NOMO-1 treated with DMSO at 0.1 percent for 48 hours (cell line): ENCODE data around the gene SDSL.
A peak's percentile ranks its signal among the peaks of the same experiment; 100 is the strongest.

ENCODE experiments used
- DNase-seq: peaks from one replicate; lab custom pipeline; 2025; ENCODE audit not compliant: unreplicated experiment; lab: John Stamatoyannopoulos, UW

Gene SDSL

GRCh38 chr12:113396200-113396599 lies 26.0 kb upstream of the SDSL start:
- DNase-seq, result no peak

GRCh38 chr12:113396828-113397496 lies 25.2 kb upstream of the SDSL start:
- no peak for DNase-seq

GRCh38 chr12:113397497-113398197 lies 24.5 kb upstream of the SDSL start:
- DNase-seq, result no peak

- DNase-seq, result no peak
Observed at GRCh38 chr12:113398346-113399290, 23.6 kb upstream of the SDSL start.

- no peak for DNase-seq
Observed at GRCh38 chr12:113399490-113399889, 22.7 kb upstream of the SDSL start.

- DNase-seq, result no peak
Observed at GRCh38 chr12:113400362-113400761, 21.8 kb upstream of the SDSL start.

- DNase-seq, result no peak
Observed at GRCh38 chr12:113401066-113402000, 20.8 kb upstream of the SDSL start.

- DNase-seq, result no peak
Observed at GRCh38 chr12:113402586-113403260, 19.5 kb upstream of the SDSL start.

- peak; percentile 26 for DNase-seq
Observed at GRCh38 chr12:113403435-113404415, 18.5 kb upstream of the SDSL start, which contains the start of gene SDS. Gene SDS, minus strand, starts transcription at chr12:113403887. Its CDS starts 4,179 bp downstream, at chr12:113399708.

GRCh38 chr12:113405694-113406093 lies 16.5 kb upstream of the SDSL start:
- peak; percentile 50 for DNase-seq

GRCh38 chr12:113407931-113408600 lies 14.1 kb upstream of the SDSL start:
- peak; percentile 53 for DNase-seq

GRCh38 chr12:113408756-113409298 lies 13.4 kb upstream of the SDSL start:
- no peak for DNase-seq

GRCh38 chr12:113409462-113410124 lies 12.6 kb upstream of the SDSL start:
- no peak for DNase-seq

- DNase-seq, result no peak
Observed at GRCh38 chr12:113413488-113413939, 8.7 kb upstream of the SDSL start.

GRCh38 chr12:113414519-113415038 lies 7.6 kb upstream of the SDSL start:
- DNase-seq, result no peak

- peak; percentile 89 for DNase-seq
Observed at GRCh38 chr12:113416091-113416754, 6.0 kb upstream of the SDSL start.
